PC-3 (cell line): ENCODE data around the gene ADAM11.
"Not testable (repeated sequence)": the region's sequence is repeated elsewhere in the genome, so short reads cannot be mapped to it uniquely, and the experiment has no call there.

Experiments
- EZH2 ChIP-seq: fragments of 300-600 bp; sonication (generic); IDR thresholded peaks from one replicate; pipeline ENCODE4 v1.6.1; 2017; ENCODE audit warnings: antibody characterized with exemption, mild to moderate bottlenecking, low read length; ENCODE audit not compliant: unreplicated experiment
- TF ChIP-seq, protein P1 (sequence below): fragments of 300-600 bp; sonication (generic); conservative IDR thresholded peaks from 2 replicates; pipeline ENCODE4 v1.5.1; 2017; ENCODE audit warnings: antibody characterized with exemption, low read depth, mild to moderate bottlenecking, low read length

DNA sequence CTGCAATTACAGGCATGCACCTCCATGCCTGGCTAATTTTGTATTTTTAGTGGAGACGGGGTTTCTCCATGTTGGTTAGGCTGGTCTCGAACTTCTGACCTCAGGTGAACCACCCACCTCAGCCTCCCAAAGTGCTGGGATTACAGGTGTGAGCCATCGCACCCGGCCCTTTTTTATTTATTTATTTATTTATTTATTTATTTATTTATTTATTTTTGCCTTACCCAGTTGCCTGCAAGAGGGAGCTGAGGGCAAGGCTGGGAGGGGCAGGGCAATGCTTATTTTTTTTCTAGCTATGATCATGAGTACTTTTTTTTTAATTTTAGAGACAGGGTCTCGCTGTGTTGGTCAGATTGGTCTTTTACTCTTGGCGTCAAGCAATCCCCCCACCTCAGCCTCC lies 32.7 kb upstream of the ADAM11 start:
- TF ChIP-seq, protein P1, sequence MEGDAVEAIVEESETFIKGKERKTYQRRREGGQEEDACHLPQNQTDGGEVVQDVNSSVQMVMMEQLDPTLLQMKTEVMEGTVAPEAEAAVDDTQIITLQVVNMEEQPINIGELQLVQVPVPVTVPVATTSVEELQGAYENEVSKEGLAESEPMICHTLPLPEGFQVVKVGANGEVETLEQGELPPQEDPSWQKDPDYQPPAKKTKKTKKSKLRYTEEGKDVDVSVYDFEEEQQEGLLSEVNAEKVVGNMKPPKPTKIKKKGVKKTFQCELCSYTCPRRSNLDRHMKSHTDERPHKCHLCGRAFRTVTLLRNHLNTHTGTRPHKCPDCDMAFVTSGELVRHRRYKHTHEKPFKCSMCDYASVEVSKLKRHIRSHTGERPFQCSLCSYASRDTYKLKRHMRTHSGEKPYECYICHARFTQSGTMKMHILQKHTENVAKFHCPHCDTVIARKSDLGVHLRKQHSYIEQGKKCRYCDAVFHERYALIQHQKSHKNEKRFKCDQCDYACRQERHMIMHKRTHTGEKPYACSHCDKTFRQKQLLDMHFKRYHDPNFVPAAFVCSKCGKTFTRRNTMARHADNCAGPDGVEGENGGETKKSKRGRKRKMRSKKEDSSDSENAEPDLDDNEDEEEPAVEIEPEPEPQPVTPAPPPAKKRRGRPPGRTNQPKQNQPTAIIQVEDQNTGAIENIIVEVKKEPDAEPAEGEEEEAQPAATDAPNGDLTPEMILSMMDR: not testable (repeated sequence)
- not testable (repeated sequence) for TF ChIP-seq EZH2
